A673 (cell line): ENCODE results near the gene CCDC74B.
"Not testable (repeated sequence)": the region's sequence is repeated elsewhere in the genome, so short reads cannot be mapped to it uniquely, and the experiment has no call there.

ENCODE experiments used
- EZH2 ChIP-seq: fragments of 200-600 bp; sonication (generic); IDR thresholded peaks from 2 replicates; pipeline ENCODE4 v1.6.1; 2017; ENCODE audit warnings: borderline replicate concordance, low read depth, mild to moderate bottlenecking, mixed read lengths, antibody characterized with exemption, low read length; ENCODE audit not compliant: poor library complexity, severe bottlenecking
- TF ChIP-seq, protein P1 (sequence below): fragments of 300-800, 200-600 bp; sonication (generic); conservative IDR thresholded peaks from 2 replicates; pipeline ENCODE4 v1.5.1; 2017; ENCODE audit warnings: low read depth, mild to moderate bottlenecking, antibody characterized with exemption, low read length, moderate library complexity, mixed read lengths

DNA sequence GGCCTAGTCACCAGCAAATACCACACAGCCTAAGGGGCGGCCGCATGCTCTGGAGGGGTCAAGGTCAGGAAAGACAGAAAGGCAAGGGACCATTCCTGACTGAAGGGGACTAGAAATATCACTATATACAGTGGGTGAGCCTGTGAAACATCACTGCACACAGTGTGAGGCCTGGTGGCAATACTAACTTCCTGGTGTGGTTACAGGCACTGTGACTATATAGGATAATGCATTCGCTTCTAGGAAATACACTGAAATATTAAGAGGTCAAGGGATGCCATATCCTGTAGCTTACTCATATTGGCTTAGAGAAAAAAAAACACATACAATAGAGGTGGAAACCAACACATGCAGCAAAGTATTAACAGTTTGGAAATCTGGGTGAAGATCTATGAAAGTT lies 24.3 kb upstream of the CCDC74B start:
- TF ChIP-seq, protein P1, sequence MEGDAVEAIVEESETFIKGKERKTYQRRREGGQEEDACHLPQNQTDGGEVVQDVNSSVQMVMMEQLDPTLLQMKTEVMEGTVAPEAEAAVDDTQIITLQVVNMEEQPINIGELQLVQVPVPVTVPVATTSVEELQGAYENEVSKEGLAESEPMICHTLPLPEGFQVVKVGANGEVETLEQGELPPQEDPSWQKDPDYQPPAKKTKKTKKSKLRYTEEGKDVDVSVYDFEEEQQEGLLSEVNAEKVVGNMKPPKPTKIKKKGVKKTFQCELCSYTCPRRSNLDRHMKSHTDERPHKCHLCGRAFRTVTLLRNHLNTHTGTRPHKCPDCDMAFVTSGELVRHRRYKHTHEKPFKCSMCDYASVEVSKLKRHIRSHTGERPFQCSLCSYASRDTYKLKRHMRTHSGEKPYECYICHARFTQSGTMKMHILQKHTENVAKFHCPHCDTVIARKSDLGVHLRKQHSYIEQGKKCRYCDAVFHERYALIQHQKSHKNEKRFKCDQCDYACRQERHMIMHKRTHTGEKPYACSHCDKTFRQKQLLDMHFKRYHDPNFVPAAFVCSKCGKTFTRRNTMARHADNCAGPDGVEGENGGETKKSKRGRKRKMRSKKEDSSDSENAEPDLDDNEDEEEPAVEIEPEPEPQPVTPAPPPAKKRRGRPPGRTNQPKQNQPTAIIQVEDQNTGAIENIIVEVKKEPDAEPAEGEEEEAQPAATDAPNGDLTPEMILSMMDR: not testable (repeated sequence)
- not testable (repeated sequence) for TF ChIP-seq EZH2
